ENCODE data around the gene CENPI.
A peak's percentile ranks its signal among the peaks of the same experiment; 100 is the strongest.
"Not testable (repeated sequence)": the region's sequence is repeated elsewhere in the genome, so short reads cannot be mapped to it uniquely, and the experiment has no call there.

CENPI gene, protein sequence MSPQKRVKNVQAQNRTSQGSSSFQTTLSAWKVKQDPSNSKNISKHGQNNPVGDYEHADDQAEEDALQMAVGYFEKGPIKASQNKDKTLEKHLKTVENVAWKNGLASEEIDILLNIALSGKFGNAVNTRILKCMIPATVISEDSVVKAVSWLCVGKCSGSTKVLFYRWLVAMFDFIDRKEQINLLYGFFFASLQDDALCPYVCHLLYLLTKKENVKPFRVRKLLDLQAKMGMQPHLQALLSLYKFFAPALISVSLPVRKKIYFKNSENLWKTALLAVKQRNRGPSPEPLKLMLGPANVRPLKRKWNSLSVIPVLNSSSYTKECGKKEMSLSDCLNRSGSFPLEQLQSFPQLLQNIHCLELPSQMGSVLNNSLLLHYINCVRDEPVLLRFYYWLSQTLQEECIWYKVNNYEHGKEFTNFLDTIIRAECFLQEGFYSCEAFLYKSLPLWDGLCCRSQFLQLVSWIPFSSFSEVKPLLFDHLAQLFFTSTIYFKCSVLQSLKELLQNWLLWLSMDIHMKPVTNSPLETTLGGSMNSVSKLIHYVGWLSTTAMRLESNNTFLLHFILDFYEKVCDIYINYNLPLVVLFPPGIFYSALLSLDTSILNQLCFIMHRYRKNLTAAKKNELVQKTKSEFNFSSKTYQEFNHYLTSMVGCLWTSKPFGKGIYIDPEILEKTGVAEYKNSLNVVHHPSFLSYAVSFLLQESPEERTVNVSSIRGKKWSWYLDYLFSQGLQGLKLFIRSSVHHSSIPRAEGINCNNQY

DNA sequence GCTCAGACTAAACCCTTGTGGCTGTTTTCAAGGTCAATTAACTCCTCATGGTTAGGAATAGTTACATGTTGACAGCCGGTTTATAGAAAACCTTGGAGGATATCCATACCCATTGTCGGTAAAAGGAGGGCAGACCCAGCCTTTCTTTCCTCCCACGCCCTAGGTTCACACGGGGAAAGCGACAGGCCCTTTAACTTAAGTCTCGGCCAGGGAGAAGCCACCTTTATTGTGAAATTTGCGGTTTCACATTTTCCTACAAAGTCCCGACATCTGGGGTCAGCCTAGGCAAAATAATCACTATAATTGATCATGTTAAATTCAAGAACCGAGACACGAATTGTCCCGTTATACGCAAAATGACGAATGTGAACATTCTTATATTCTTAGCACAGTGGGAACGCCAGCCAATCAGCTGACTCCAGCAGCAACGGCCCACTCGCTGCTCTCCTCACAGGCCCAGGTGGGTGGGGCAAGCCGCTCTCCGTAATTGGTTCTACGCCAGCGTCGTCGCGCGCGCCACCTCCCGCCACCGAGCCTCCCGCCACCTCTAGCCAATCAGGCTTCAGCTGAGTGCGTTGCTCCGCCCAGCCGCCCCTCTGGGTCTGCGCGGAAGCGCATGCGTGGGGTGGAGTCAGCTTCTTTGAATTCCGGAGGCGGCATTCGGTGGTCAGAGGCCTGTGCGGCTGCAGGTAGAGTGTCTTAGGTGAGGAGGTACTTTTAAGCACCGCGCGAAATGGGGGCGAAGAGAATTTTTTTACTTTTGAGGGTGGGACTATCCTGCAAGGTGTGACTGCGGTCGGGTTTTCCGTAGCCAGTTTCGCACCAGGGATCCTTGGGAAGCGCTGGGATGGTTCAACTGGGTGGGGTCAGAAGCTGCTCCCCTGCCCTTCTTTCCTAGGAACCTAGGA is at the start of gene CENPI:
Gene CENPI, plus strand, starts transcription at position 659 of the 908 bp plus-strand sequence. CDS start 2,867 bp downstream, outside the sequence.
- DNase-seq (ENCODE audit: low read depth) = peak; percentile 84

- no peak for DNase-seq (ENCODE audit: low read depth)
These were observed 46.9 kb upstream of the CENPI start for GRCh38 chrX:101051153-101051548.

- peak; percentile 63 for DNase-seq (ENCODE audit: low read depth)
These were observed 46.3 kb upstream of the CENPI start, which contains the start of gene TRMT2B for GRCh38 chrX:101051549-101052302. TSS of gene TRMT2B (minus strand) at chrX:101052111. CDS start at chrX:101042289, 9,822 bp downstream.

DNA sequence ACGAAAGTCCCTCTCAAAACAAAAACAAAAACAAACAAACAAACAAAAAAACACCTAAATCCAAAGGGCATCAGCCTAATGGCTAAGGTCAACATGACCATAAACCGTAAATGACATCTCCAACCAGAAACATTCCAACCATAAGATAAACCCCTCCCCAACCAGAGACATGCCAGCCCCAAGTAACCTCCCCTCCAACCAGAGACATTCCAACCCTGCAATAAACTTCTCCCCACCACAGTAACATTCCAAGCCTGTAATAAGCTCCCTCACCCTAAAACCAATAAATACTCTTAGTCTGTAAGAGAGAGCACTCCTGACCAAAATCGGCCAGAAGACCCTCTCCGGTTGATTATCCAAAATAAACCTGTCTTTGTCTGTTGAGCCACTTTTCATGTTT is 41.5 kb upstream of the CENPI start:
- DNase-seq (ENCODE audit: low read depth) = not testable (repeated sequence)

DNA sequence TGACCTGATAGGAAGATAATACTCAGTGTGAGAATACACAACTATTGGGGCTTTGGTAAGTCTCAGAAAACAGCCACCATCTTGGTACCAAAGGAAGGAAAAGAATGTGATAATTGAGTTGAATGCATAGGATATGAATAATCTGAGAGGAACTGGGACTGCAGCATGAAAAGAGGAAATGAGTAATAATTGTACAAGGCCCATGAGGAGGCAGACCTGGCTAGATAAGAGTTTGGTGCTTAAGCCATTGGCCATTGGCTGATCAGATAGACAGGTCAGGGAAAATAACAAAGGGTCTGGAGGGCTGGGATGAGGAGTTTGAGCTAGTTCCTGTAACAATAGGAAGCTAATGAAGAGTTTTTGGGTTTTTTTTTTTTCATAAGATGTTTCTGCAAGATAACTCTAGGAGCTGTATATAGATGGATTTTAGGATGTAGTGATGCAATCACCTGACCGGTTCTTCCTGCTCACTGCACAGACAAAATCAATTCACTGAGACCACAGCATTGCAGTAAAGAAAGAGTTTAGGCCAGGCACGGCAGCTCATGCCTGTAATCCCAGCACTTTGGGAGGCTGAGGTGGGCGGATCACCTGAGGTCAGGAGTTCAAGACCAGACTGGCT is 40.8 kb upstream of the CENPI start:
- no peak for DNase-seq (ENCODE audit: low read depth)

- DNase-seq (ENCODE audit: low read depth) = no peak
These were observed 35.8 kb upstream of the CENPI start for GRCh38 chrX:101062176-101062575.

DNA sequence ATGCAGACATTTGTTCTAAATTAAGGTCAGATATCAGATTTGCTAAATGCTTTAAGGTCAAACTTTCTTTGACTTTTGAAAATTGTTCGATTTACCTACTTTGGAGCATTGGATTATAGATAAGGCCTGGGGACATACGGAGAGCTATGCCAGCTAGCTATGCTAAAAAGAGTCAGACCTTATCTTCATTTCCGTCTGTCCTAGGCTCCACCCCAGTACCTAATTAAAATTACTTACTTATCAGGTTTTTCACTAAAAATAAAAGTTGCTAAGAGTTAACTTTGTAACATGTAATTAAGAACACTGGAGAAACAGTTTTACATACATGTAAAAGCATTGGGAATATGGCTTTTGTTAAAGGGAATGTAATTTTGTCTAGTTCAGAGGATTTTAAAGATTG is 26.4 kb upstream of the CENPI start:
- DNase-seq (ENCODE audit: low read depth) = no peak

DNA sequence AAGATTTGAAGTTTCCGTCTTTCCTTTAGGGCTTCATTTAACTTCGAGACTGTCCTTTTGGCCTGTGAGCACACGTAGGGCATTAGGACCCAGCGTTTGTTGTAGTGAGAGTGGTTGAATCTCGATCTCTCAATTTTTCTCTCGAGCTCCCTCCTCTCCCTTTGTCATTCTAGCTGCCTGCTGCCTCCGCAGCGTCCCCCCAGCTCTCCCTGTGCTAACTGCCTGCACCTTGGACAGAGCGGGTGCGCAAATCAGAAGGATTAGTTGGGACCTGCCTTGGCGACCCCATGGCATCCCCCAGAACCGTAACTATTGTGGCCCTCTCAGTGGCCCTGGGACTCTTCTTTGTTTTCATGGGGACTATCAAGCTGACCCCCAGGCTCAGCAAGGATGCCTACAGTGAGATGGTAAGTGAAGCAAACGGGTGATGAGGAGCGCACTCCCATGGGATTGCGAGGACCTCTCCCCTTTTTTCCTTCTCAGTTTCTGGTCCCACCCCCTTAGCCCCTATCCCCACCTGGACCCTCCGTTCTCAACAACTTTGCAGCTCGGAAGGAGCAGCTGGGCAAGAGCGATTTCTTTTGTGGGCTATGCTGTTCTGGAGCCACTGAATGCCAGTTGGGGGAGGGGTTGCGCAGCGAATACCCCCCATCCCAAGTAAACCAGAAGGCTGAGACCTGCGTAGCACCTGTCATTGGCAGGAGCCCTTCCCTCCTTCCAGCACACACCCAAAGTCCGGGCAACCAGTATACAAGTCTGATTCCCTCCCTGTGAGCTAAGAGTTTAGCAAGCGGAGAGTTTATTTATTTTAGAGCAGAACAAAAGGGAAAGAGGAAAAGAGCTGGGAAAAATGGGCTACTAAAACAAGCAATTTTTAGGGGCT is 19.0 kb upstream of the CENPI start, which contains the start of gene TMEM35A:
Gene TMEM35A, plus strand, starts transcription at position 164 of the 883 bp plus-strand sequence. Its CDS starts 124 bp downstream, at position 288.
- no peak for DNase-seq (ENCODE audit: low read depth)

- DNase-seq (ENCODE audit: low read depth) = no peak
These were observed 18.2 kb upstream of the CENPI start for GRCh38 chrX:101079736-101080270.

- DNase-seq (ENCODE audit: low read depth) = no peak
These were observed 17.5 kb upstream of the CENPI start for GRCh38 chrX:101080326-101081124.

- no peak for DNase-seq (ENCODE audit: low read depth)
These were observed 16.8 kb upstream of the CENPI start for GRCh38 chrX:101081231-101081630.

- DNase-seq (ENCODE audit: low read depth) = no peak
These were observed 6.2 kb upstream of the CENPI start for GRCh38 chrX:101091817-101092216.

DNA sequence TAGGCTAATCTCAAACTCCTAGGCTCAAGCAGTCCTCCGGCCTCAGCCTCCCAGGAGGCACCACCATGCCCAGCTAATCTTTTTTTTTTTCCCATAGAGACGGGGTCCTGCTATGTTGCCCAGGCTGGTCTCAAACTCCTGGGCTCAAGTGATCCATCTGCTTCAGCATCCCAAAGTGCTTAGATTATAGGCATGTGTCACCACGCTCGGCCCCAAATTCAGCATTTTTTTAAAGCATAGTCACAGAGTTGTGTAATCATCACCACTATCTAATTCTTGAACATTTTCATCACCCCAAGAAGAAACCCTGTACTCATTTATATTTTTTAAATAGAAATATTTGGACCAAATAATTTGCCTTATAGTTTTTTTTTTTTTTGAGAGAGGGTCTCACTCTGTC is 10.3 kb downstream of the CENPI start:
- DNase-seq (ENCODE audit: low read depth) = no peak

DNA sequence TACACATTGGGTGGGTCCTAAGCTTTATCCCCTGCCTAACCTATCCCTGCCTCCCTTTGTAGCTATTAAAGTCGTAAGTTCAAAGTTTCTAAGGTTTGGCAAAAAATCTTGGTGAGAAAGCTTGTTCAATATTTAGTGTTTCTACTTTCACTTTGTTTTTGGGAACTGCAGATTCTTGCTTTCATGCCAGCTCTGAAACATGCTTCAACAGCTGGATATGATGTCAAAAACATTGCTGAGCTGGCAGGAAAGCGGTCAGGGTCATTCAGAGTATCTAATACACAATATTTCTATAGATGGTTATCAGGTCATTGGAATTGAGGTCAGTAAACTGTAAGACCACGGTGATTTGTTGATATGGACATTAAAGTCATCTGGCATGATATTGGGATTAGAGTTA is 19.7 kb downstream of the CENPI start:
- no peak for DNase-seq (ENCODE audit: low read depth)

DNA sequence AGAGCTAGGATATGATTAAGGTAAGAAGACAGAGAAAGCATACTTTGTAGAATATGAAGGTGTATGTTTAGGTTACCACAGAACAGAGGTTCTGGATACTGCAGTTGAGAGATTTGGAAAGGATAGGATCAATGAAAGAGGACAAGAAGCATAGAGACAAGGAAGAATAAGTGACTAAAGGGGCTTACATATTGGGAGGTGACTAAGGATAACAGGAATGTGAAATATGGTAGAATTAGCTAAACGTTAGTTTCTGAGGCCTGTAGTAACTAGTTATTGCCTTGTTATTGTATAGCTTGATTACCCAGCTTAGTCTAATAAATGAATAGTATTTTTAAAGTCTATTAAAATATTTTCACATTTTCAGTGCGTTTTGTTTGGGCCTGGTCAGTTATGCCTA is 38.2 kb downstream of the CENPI start:
- DNase-seq (ENCODE audit: low read depth) = no peak

Data from activated gamma-delta T cell treated with anti-CD3 and anti-CD28 coated beads, Interleukin-2, amount 50 U/mL, for 16 hours (primary cell).